WI38 (cell line): ENCODE measurements around the gene SYCP3.
"Not testable (repeated sequence)": the region's sequence is repeated elsewhere in the genome, so short reads cannot be mapped to it uniquely, and the experiment has no call there.

Experiments
- H3K4me3 ChIP-seq: 2 replicates; pipeline ENCODE4 v1.5.1; 2011; ENCODE audit warnings: low read depth, mild to moderate bottlenecking, control low read depth, low read length
- TF ChIP-seq, protein P1 (sequence below): IDR thresholded peaks from 2 replicates; pipeline ENCODE4 v1.5.1; 2012; ENCODE audit warnings: low read depth, mild to moderate bottlenecking, control low read depth, low read length

SYCP3 gene

DNA sequence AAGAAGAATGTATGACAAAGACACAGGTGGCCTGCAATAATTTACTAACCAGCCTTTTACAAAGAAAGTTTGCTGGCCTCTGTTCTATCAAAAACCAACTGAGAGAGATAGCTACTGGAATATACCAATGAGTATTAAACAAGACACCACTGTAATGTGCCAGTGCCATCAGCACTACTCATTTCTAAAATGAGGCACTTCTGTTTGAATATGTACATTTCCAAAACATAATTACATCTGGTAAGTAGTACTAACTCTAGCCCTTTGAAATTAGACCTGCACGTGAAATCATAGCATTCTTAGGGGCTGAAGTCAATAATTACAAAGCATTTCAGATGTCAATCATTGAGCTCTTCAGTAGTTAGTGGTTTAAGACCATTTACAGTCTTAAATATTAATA, 6.9 kb upstream of the SYCP3 start:
- H3K4me3 ChIP-seq, result no peak overlapping the region
- TF ChIP-seq, protein P1, sequence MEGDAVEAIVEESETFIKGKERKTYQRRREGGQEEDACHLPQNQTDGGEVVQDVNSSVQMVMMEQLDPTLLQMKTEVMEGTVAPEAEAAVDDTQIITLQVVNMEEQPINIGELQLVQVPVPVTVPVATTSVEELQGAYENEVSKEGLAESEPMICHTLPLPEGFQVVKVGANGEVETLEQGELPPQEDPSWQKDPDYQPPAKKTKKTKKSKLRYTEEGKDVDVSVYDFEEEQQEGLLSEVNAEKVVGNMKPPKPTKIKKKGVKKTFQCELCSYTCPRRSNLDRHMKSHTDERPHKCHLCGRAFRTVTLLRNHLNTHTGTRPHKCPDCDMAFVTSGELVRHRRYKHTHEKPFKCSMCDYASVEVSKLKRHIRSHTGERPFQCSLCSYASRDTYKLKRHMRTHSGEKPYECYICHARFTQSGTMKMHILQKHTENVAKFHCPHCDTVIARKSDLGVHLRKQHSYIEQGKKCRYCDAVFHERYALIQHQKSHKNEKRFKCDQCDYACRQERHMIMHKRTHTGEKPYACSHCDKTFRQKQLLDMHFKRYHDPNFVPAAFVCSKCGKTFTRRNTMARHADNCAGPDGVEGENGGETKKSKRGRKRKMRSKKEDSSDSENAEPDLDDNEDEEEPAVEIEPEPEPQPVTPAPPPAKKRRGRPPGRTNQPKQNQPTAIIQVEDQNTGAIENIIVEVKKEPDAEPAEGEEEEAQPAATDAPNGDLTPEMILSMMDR, result no peak

DNA sequence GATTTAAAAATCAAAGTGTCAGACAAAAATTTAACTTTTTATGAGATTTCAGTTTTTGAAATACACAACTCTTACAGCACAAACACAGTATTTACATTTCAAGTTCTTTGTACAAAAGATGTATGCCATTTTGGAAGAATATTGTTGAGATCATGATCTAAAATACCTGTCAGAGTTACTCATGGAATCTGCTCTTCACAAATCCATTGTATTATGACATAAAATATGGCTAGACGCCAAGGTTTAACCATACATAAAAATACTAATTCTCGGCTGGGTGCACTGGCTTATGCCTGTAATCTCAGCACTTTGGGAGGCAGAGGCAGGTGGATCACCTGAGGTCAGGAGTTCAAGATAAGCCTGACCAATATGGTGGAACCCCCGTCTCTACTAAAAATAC, 6.2 kb upstream of the SYCP3 start:
- TF ChIP-seq, protein P1, result no peak
- no peak overlapping the region for H3K4me3 ChIP-seq

DNA sequence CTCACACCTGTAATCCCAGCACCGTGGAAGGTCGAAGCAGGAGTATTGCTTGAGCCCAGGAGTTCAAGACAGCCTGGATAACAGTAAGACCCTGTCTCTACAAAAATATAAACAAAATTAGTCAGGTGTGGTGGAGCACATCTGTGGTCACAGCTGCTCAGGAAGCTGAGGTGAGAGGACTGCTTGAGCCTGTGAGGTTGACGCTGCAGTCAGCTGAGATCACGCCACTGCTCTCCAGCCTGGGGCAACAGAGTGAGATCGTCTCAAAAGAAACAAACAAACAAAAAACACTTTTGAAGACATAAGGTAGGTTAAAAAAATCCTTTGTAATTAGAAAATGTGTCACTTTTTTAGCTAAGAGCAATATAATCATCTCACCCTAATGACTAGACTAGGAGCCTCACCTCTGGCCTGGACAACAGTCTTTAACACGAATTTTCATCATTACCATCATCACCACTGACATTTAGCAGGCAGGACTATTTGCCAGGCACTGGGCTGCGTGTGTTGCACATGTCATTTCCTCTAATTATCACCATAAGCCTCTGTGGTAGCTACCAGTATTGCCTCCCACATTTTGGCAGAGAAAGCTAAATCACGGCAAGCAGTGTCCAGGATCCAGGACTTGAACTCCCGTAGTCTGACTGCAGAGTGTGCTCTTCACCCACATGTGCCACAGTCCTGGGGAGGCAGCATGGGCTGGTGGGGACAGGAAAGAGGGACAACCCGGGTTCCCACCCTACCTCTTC, 4.6 kb upstream of the SYCP3 start:
- H3K4me3 ChIP-seq, result no peak overlapping the region
- TF ChIP-seq, protein P1, result no peak

GRCh38 chr12:101743242-101743641, 4.0 kb upstream of the SYCP3 start:
- TF ChIP-seq, protein P1, result no peak
- no peak overlapping the region for H3K4me3 ChIP-seq

DNA sequence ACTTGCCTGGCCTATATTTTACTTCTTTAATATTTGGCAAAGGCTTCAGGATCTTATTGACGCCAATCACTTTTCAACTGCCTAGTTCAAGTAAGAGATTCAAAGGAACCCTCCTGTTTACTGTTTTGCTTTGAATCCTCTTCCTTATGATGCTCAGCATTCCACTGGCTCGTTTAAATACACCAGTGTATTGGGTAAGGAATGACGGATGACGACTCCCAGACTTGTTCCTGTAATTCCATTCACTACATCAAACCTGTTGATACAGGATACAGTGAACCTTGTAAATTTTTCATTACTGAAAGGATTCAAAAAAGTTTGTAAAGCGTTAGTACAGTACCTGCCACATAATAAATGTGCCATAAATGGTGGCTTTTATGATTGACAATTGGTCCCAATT, 1.7 kb upstream of the SYCP3 start:
- no peak overlapping the region for H3K4me3 ChIP-seq
- TF ChIP-seq, protein P1, result no peak

DNA sequence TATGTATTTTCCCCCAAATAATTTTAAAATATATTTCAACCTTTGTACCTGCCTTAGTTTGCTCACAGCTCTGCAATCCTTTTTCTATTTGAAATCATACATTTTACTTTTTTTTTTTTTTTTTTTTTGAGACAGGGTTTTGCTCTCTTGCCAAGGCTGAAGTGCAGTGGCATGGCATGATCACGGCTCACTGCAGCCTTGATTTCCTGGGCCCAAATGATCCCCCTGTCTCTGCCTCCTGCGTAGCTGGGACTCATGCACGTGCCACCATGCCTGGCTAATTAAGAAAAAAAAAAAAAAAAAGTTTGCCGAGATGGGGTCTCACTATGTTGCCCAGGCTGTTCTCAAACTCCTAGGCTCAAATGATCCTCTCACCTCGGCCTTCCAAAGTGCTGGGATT, 1.3 kb upstream of the SYCP3 start:
- TF ChIP-seq, protein P1, result no peak

DNA sequence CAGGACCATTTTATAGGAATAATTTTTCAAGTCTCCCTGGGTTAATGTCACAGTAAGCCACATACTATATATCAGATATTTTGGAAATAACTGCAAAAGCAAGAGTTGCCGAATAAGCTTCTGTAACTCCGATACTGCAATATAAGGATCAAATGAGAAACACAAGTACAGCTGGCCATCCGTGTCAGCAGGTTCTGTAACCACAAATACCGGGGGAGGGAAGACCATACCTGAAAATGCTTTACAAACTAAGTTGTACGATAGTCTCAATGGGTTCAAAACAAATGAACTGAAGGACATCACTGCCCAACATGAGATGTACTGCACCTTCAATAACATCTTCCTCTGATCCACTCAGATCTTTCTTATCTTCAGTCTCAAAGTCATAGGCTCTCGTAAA, 1.8 kb downstream of the SYCP3 start:
- TF ChIP-seq, protein P1, result no peak
- no peak overlapping the region for H3K4me3 ChIP-seq

More for the DNA sequence above, 1.3 kb upstream of the SYCP3 start:
- H3K4me3 ChIP-seq, result no peak overlapping the region

- H3K4me3 ChIP-seq, result not testable (repeated sequence)
Observed at GRCh38 chr12:101734482-101734881, 4.8 kb downstream of the SYCP3 start.
